SH-SY5Y (cell line): ENCODE data around the gene SCN3B.

Experiments
- GATA2 ChIP-seq: IDR thresholded peaks from 2 replicates; pipeline ENCODE4 v1.6.1; 2011; ENCODE audit warnings: mild to moderate bottlenecking, low read depth, low read length
- GATA3 ChIP-seq: IDR thresholded peaks from 2 replicates; pipeline ENCODE4 v1.6.1; 2011; ENCODE audit warnings: low read depth, mild to moderate bottlenecking, low read length, moderate library complexity

DNA sequence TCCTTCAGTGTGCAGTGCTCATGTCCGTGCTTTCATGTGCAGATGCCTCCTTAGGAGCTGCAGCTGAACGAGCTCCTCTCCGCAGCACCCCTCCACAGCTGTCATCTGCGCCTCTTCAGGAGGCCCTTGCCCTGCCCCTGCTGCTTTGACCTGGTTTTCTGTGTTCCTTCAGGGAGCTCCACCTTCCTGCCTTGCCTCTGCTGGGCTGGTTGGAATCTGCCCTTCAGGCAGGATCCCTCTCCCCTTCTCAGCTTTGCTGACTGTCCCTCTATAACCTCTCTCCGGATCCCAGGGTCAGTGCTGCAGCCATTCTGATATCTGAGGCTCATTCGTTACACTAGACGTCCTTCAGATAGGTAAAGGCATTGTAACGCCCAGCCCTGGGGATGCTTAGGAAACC lies 67.9 kb downstream of the SCN3B start:
- TF ChIP-seq GATA2 (no peak), GATA3 (no peak)
